HG02840 (cell line): ENCODE measurements around the gene MAML3.
"Not testable (repeated sequence)": the region's sequence is repeated elsewhere in the genome, so short reads cannot be mapped to it uniquely, and the experiment has no call there.

Experiments
- ATAC-seq: cut with Tn5 transposase; IDR thresholded peaks from one replicate; pipeline ENCODE4 v1.9.1; 2021; ENCODE audit warnings: mild to moderate bottlenecking, moderate library complexity, moderate number of reproducible peaks; ENCODE audit not compliant: unreplicated experiment, low FRiP score

MAML3 gene

GRCh38 chr4:139973616-139974015 lies 180.4 kb downstream of the MAML3 start:
- no peak for ATAC-seq

- no peak for ATAC-seq
These were observed 181.0 kb downstream of the MAML3 start for GRCh38 chr4:139973015-139973414.

- no peak for ATAC-seq
These were observed 181.7 kb downstream of the MAML3 start for GRCh38 chr4:139972305-139972704.

GRCh38 chr4:139971111-139971510 lies 182.9 kb downstream of the MAML3 start:
- ATAC-seq, result no peak

GRCh38 chr4:139969635-139970266 lies 184.2 kb downstream of the MAML3 start:
- ATAC-seq, result no peak

- ATAC-seq, result no peak
These were observed 185.2 kb downstream of the MAML3 start for GRCh38 chr4:139968831-139969230.

GRCh38 chr4:139966383-139966782 lies 187.6 kb downstream of the MAML3 start:
- ATAC-seq, result no peak

GRCh38 chr4:139965789-139966188 lies 188.2 kb downstream of the MAML3 start:
- no peak for ATAC-seq

- ATAC-seq, result no peak
These were observed 190.3 kb downstream of the MAML3 start for GRCh38 chr4:139963708-139964107.

- ATAC-seq, result no peak
These were observed 191.8 kb downstream of the MAML3 start for GRCh38 chr4:139962130-139962684.

GRCh38 chr4:139961344-139961946 lies 192.5 kb downstream of the MAML3 start:
- ATAC-seq, result no peak

- ATAC-seq, result no peak
These were observed 194.6 kb downstream of the MAML3 start for GRCh38 chr4:139959396-139959795.

GRCh38 chr4:139958739-139959098 lies 195.3 kb downstream of the MAML3 start:
- ATAC-seq, result no peak

- no peak for ATAC-seq
These were observed 195.8 kb downstream of the MAML3 start for GRCh38 chr4:139957986-139958738.

GRCh38 chr4:139957065-139957464 lies 196.9 kb downstream of the MAML3 start:
- no peak for ATAC-seq

- ATAC-seq, result no peak
These were observed 197.4 kb downstream of the MAML3 start for GRCh38 chr4:139956507-139957017.

GRCh38 chr4:139955600-139955999 lies 198.4 kb downstream of the MAML3 start:
- ATAC-seq, result no peak

GRCh38 chr4:139954512-139954911 lies 199.5 kb downstream of the MAML3 start:
- no peak for ATAC-seq

GRCh38 chr4:139951021-139951420 lies 203.0 kb downstream of the MAML3 start:
- peak; percentile 10 for ATAC-seq

- peak; percentile 92 for ATAC-seq
These were observed 203.4 kb downstream of the MAML3 start for GRCh38 chr4:139950568-139950967.

GRCh38 chr4:139944916-139945315 lies 209.1 kb downstream of the MAML3 start:
- not testable (repeated sequence) for ATAC-seq
